Measurements from ENCODE around the gene ASXL2. TPM values are rescaled to one million over a fixed set of nuclear protein-coding genes. Genes with fewer than 3 reads are reported as not detected.
A peak's percentile ranks its signal among the peaks of the same experiment; 100 is the strongest.

The ASXL2 gene
- total RNA-seq, 1 experiment from 2014 or later, result 37.8 TPM

- TF ChIP-seq ZBTB21 (CRISPR knock-in tag; IDR thresholded peaks at IDR 0.05; ENCODE audit: borderline replicate concordance), result no peak
- TF ChIP-seq ZNF138 (CRISPR knock-in tag; conservative IDR thresholded peaks at IDR 0.05), result no peak
- no peak for TF ChIP-seq ZNF219 (CRISPR knock-in tag; IDR thresholded peaks at IDR 0.05; ENCODE audit: borderline replicate concordance)
Measured at GRCh38 chr2:25887624-25888242, 9.4 kb upstream of the ASXL2 start (continued).

- ChIA-PET CTCF (no interaction called here), POLR2A (no interaction called here)
- Mint-ChIP-seq H3K9me3 (no peaks in the 10 kb centered on the region), H3K4me1 (no peaks in the 10 kb centered on the region), H3K27me3 (ENCODE audit: low read depth) (peaks cover 19% of the 10 kb centered on the region), H3K27ac (no peak overlapping the region), H3K4me3 (no peak overlapping the region), H3K36me3 (no peaks in the 10 kb centered on the region)
- TF ChIP-seq GABPB1 (CRISPR knock-in tag; IDR thresholded peaks at IDR 0.05), result peak; percentile 38; the same call in 1 of the 2 replicates
- no peak for TF ChIP-seq ZSCAN18 (CRISPR knock-in tag; IDR thresholded peaks at IDR 0.05)
- no peak for TF ChIP-seq IRF1 (CRISPR knock-in tag; IDR thresholded peaks at IDR 0.05)
- TF ChIP-seq SOX15 (CRISPR knock-in tag; IDR thresholded peaks at IDR 0.05), result no peak
- ATAC-seq (no peak), DNase-seq (ENCODE audit: low spot score) (no peak)
Measured at GRCh38 chr2:25885933-25886332, 7.6 kb upstream of the ASXL2 start.

GRCh38 chr2:25881764-25882163 lies 3.5 kb upstream of the ASXL2 start:
- CTCF ChIA-PET, result interaction anchor here (1.2 kb wide), 1 partner anchor 13 kb away, joined by 3 read pairs; no protein-coding TSS in a partner anchor
- no peak for DNase-seq (ENCODE audit: low spot score)
- H3K9me3 Mint-ChIP-seq, result no peaks in the 10 kb centered on the region
- H3K27ac Mint-ChIP-seq, result no peak overlapping the region
- POLR2A ChIA-PET, result no interaction called here
- peaks cover 29% of the 10 kb centered on the region for H3K27me3 Mint-ChIP-seq (ENCODE audit: low read depth)
- no peaks in the 10 kb centered on the region for H3K36me3 Mint-ChIP-seq
- H3K4me1 Mint-ChIP-seq, result peaks cover 13% of the 10 kb centered on the region
- no peak for ATAC-seq
- no peak overlapping the region for H3K4me3 Mint-ChIP-seq
- TF ChIP-seq ATF6 (CRISPR knock-in tag; IDR thresholded peaks at IDR 0.05) (no peak), E2F5 (CRISPR knock-in tag; IDR thresholded peaks at IDR 0.05) (no peak), CREB1 (CRISPR knock-in tag; IDR thresholded peaks at IDR 0.05) (no peak), TP53 (CRISPR knock-in tag; IDR thresholded peaks at IDR 0.05) (no peak), MYBL2 (CRISPR knock-in tag; IDR thresholded peaks at IDR 0.05) (no peak), ESRRA (CRISPR knock-in tag; IDR thresholded peaks at IDR 0.05; ENCODE audit: borderline replicate concordance) (no peak), ELF4 (CRISPR knock-in tag; IDR thresholded peaks at IDR 0.05; ENCODE audit: low read depth) (no peak), TEAD1 (CRISPR knock-in tag; IDR thresholded peaks at IDR 0.05) (no peak), ZNF317 (CRISPR knock-in tag; IDR thresholded peaks at IDR 0.05; ENCODE audit: borderline replicate concordance, low read depth) (no peak), SMAD3 (CRISPR knock-in tag; IDR thresholded peaks at IDR 0.05; ENCODE audit: borderline replicate concordance) (no peak), SP1 (CRISPR knock-in tag; conservative IDR thresholded peaks at IDR 0.05) (no peak), AFF4 (CRISPR knock-in tag; IDR thresholded peaks at IDR 0.05; ENCODE audit: borderline replicate concordance) (no peak), JUN (CRISPR knock-in tag; IDR thresholded peaks at IDR 0.05) (no peak), ZNF532 (CRISPR knock-in tag; IDR thresholded peaks at IDR 0.05; ENCODE audit: borderline replicate concordance) (no peak)

Data from WTC11 (cell line).